Duodenal mucosa (tissue), 2 donors: ENCODE results near the gene MED25.
A peak's percentile ranks its signal among the peaks of the same experiment; 100 is the strongest.

ENCODE experiments used
- H3K27ac ChIP-seq: one replicate; pipeline ENCODE4 v1.7.0; 2013; ENCODE audit warnings: low read depth, low read length
- H3K27me3 ChIP-seq, 2 donors: one replicate each; pipeline ENCODE4 v1.7.0; 2013; ENCODE audit warnings: low read length in 2 of 2, control low read depth in 1 of 2; ENCODE audit not compliant: insufficient read depth in 2 of 2, control insufficient read depth in 1 of 2
- H3K36me3 ChIP-seq, 2 donors: one replicate each; pipeline ENCODE4 v1.7.0; 2013; ENCODE audit warnings: low read length in 2 of 2, control low read depth in 1 of 2; ENCODE audit not compliant: insufficient read depth in 2 of 2, control insufficient read depth in 1 of 2
- H3K4me1 ChIP-seq, 2 donors: one replicate each; pipeline ENCODE4 v1.7.0; 2013; ENCODE audit warnings: low read length in 2 of 2, control low read depth in 1 of 2; ENCODE audit not compliant: insufficient read depth in 2 of 2, control insufficient read depth in 1 of 2
- H3K4me3 ChIP-seq, 2 donors: one replicate each; pipeline ENCODE4 v1.7.0; 2013; ENCODE audit warnings: low read length in 2 of 2, low read depth in 1 of 2
- H3K9ac ChIP-seq, 2 donors: one replicate each; pipeline ENCODE4 v1.7.0; 2013; ENCODE audit warnings: low read length in 2 of 2, low read depth in 1 of 2
- H3K9me3 ChIP-seq, 2 donors: one replicate each; pipeline ENCODE4 v1.7.0; 2013; ENCODE audit warnings: low read length in 2 of 2, control low read depth in 1 of 2; ENCODE audit not compliant: control insufficient read depth in 1 of 2

Gene MED25

DNA sequence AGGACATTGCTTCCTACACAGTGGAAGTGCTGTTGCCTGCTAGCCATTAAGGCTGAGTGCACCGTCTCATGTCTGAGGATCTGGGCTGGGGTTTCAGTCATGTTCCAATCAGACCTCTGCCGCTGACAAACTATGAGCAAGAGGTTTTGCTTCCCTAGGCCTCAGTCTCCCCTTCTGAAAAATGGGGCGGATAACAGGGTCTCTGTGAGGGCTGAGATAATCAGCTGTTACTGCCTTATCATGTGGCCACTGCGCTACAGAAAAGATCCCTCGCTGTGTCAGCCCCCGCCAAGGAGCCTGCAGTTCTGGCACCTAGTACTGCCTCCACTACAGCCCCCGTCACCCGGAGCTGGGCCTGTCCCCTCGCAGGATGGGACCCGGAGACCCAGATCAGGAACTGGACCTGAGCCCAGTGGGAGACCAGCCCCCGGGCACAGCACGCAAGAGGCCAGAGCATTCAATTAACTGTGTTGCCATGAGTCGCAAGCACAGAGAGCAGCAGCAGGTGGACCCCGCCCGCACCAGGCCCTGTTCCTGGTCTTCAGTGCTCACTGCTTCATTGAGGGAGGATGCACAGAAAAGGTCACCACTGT is 52.3 kb downstream of the MED25 start:
- Histone ChIP-seq H3K9me3 (no peaks in the 10 kb centered on the region), H3K36me3 (peaks cover 0 to 5% of the 10 kb centered on the region in 2 donors), H3K4me3 (peak overlapping the region; percentile 86 to 92), H3K27ac (peak overlapping the region; percentile 95), H3K27me3 (no peaks in the 10 kb centered on the region), H3K4me1 (peaks cover 33 to 43% of the 10 kb centered on the region in 2 donors), H3K9ac (peak overlapping the region; percentile 89 to 98)

DNA sequence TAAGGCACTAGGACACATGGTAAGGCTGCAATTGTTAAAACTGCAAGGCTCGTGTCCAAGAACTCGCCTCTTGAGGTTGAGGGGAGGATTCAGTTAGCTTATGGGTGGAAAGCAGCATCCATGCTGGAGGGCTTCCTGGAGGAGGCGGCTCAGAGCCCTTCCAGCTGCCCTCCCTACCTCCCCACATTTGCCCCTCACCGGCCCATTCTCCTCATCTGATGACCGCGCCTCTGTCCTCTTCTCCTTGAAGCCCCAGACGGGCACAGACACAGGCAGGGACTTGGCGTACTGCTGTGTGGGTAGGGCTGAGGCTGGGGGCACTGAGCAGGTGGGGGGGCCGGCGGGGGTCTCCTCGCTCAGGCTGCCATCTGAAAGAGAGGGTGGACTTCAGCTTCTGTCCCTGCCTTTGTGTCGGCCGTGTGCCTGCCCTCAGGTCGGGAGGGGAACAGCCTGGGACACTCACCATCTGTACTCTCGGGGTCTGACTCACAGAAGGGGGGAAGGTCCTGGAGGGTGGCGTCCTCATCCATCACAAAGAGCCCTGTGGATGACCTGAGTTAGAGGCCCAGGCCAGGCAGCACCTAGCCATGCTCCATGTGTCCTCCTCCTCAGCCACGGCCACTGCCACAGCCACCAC is 53.4 kb downstream of the MED25 start:
- Histone ChIP-seq H3K9me3 (no peaks in the 10 kb centered on the region), H3K9ac (no peak overlapping the region), H3K4me3 (no peak overlapping the region), H3K4me1 (peaks cover 26 to 40% of the 10 kb centered on the region in 2 donors), H3K36me3 (peaks cover 0 to 5% of the 10 kb centered on the region in 2 donors), H3K27me3 (no peaks in the 10 kb centered on the region), H3K27ac (no peak overlapping the region)

DNA sequence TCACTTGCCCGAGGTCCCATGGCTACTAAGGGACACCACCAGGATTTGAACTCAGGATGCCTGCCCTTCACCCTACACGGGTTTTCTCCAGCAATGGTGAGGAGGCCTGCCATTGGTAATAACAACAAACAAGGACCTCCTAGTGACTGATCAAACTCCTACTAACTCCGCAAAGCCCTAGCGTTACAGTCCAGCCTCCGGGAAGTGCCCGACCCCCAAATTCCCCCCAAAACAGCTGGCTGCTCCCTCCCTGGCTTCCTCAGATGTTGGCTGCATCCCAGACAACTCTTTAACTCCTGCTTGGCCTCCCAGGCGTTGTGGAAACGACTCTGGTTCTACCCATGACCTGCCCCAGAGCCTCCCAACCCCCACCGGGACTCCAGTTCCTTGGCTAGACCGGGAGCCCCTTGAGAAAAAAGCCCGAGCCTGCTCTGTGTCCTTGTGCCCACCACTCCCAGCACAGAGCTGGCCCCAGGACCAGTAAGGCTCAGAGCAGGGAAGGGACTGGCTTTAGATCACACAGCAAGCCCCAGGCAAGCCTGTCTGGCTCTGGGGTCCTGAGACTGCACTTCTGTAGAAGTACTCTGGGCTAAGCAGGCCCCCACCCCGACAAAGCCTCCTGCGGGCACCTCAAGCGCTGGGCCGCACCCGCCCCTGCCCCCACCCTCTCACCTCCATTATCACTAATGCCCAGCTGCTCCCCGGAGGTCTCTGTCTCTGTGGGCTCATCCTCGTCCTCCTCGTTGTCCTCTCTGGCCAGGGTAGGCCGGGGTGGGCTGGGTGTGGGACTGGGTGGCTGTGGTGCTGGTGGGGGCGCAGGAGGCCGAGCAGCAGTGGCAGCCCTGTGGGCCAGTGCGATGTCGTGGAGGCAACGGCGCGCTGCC is 54.4 kb downstream of the MED25 start:
- Histone ChIP-seq H3K27ac (no peak overlapping the region), H3K27me3 (no peaks in the 10 kb centered on the region), H3K9me3 (no peaks in the 10 kb centered on the region), H3K9ac (no peak overlapping the region), H3K4me1 (peaks cover 23 to 37% of the 10 kb centered on the region in 2 donors), H3K4me3 (no peak overlapping the region), H3K36me3 (peaks cover 0 to 5% of the 10 kb centered on the region in 2 donors)

DNA sequence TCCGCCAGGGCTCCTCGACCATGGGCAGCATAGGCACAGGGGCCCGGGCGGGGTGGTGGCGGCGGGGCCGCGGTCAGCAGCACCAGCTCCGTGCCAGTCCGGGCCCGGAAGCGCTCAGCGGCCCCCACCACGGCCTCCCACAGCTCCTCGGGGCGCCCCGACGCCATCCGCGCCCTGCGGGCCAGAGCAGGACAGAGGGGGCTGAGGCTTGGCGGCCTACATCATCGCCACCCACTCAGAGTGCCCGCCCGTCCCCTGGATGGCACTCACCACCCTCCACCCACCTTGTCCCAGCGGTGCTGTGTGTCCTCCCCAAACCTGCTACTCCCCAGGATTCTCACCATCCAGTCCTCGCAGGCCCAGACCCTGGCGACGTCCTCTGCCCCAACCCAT is 55.0 kb downstream of the MED25 start:
- Histone ChIP-seq H3K4me1 (peaks cover 24 to 39% of the 10 kb centered on the region in 2 donors), H3K36me3 (peaks cover 0 to 5% of the 10 kb centered on the region in 2 donors), H3K27ac (no peak overlapping the region), H3K4me3 (no peak overlapping the region), H3K27me3 (no peaks in the 10 kb centered on the region), H3K9me3 (no peaks in the 10 kb centered on the region), H3K9ac (no peak overlapping the region)

DNA sequence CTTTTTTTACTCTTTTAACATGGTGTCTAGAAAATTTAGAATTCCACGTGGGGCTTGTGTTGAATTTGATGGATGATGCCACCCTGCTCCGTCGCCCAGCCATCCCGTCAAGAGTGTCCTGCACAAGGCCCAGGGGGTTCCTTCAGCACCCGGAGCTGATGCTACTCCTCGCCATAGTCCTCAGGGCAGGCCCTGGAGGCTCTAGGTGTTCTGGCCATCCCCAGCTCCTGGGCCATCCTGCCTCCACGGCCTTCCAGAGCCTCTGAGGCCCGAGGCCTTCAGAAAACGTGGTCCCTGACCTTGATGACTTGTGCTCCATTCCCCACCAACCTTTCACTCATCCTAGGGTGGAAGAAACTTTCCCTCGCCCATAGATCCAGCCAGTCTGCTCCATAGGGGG is 55.7 kb downstream of the MED25 start:
- no peaks in the 10 kb centered on the region for H3K27me3 ChIP-seq
- H3K4me3 ChIP-seq, result no peak overlapping the region
- peaks cover 31 to 39% of the 10 kb centered on the region in 2 donors for H3K4me1 ChIP-seq
- H3K9me3 ChIP-seq, result no peaks in the 10 kb centered on the region
- peaks cover 0 to 10% of the 10 kb centered on the region in 2 donors for H3K36me3 ChIP-seq
- H3K9ac ChIP-seq, result no peak overlapping the region
- H3K27ac ChIP-seq, result no peak overlapping the region

DNA sequence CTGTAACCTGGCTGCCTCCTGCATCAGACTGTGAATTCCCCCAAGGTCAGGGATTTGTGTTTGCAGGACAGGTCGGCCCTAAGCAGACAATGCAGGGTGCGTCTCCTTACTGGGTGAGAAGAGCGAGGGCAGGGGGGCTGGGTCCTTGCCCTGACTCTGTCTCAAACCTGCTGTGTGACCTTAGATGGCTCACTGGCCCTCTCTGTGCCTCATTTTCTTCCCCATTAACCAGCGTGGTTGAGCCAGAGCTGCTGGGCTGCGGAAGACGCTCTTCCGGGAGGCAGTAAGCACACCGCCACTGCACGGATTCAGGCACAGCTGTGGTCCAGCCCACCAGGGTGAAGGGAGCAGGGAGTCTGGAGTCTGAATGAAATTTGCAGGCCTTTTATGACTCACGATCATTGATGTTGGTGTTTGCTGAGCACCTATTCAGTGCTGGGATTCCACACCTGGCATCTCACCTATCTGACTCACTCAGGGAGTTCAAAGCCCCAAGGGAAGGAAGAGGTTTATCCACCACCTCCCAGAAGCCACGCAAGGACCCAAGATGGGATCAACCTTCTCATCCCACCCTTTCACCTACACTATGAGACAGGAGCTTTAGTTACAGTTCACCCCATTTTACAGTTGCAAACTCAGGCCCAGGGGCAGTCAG is 56.5 kb downstream of the MED25 start:
- Histone ChIP-seq H3K4me3 (no peak overlapping the region), H3K27me3 (no peaks in the 10 kb centered on the region), H3K9me3 (no peaks in the 10 kb centered on the region), H3K27ac (no peak overlapping the region), H3K4me1 (peaks cover 31 to 37% of the 10 kb centered on the region in 2 donors), H3K36me3 (peaks cover 0 to 15% of the 10 kb centered on the region in 2 donors), H3K9ac (peak overlapping the region in 1 of 2 donors; percentile 95)

DNA sequence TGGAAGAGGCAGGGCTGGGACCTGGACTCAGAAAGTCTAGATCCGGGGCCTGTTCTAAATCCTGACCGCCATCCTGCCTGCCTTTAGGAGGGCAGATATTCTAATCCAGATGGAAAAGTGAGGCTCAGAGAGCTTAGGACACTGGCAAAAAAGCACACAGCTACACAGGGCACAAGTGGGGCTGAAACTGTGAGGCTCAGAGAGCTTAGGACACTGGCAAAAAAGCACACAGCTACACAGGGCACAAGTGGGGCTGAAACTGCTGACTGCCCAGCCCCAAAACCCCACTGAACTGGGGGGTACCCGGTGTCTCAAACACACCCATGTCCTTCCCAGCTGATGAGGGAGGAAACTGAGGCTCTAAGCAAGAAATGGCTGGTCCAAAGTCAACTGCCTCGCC is 57.1 kb downstream of the MED25 start:
- H3K9ac ChIP-seq, result peak overlapping the region; percentile 95 to 100
- peaks cover 2 to 18% of the 10 kb centered on the region in 2 donors for H3K36me3 ChIP-seq
- H3K27me3 ChIP-seq, result no peaks in the 10 kb centered on the region
- peaks cover 31 to 36% of the 10 kb centered on the region in 2 donors for H3K4me1 ChIP-seq
- no peak overlapping the region for H3K27ac ChIP-seq
- peak overlapping the region; percentile 95 to 99 for H3K4me3 ChIP-seq
- H3K9me3 ChIP-seq, result no peaks in the 10 kb centered on the region

DNA sequence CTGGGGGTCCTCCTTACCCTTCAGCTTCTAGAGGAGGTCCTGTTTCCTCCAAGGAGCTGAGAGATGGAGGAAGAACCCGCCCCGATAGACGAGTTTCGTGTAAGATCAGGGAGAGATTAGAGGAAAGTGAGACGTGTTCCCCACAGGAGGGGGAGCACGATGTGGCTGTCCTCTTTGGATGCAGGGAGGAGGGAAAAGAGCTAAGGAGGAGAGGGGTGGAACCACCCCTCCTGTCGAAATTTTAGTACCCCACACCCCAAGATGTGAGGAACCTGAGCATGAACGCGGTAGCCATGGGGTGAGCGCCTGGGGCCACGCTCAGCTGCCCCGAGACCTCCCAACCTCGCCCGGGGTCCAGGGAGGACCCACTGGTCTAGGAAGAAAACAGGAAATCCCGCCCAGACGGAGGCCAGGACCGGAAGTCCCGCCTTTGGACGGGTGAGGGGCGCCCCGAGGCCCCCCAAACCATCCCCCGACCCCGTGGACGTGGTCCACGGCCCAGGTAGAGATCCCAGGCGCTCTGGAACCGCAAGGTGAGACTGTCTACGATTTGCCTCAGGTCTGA is 57.9 kb downstream of the MED25 start:
- Histone ChIP-seq H3K36me3 (peaks cover 8 to 26% of the 10 kb centered on the region in 2 donors), H3K9me3 (no peaks in the 10 kb centered on the region), H3K27me3 (no peaks in the 10 kb centered on the region), H3K9ac (peak overlapping the region; percentile 95 to 100), H3K4me3 (peak overlapping the region; percentile 95 to 99), H3K4me1 (peaks cover 27 to 31% of the 10 kb centered on the region in 2 donors), H3K27ac (peak overlapping the region; percentile 98)

DNA sequence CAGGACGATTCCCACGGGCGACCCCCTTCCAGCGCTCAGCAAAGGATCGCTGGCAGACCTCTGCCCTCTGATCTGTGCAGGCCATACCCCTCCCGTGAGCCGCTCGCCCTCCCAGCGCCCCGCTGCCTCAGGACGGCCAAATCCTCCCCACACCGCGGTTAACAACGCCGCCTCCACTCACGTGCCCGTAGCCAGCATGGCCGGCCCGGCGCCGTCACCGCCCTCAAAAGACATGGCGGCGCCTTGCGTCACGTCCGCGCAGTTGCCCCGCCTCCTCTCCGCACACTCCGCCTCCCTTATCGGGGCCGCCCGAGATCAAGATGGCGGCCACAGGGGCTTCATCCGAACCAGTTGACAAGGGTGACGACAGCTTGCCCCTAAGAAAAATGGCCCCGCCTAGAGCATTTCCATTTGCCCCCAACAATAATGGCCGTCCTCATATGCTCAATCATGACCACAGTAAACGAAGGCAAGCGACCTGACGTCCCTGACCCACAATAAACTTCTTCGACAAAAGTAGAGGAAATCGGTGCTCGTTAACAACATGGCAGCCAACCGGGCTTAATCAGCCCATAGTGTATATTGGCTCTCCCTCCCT is 58.4 kb downstream of the MED25 start:
- peak overlapping the region; percentile 95 to 99 for H3K4me3 ChIP-seq
- peak overlapping the region; percentile 98 for H3K27ac ChIP-seq
- H3K36me3 ChIP-seq, result peaks cover 10 to 32% of the 10 kb centered on the region in 2 donors

More for the DNA sequence above, 58.4 kb downstream of the MED25 start:
- H3K9ac ChIP-seq, result peak overlapping the region; percentile 95 to 100
- peaks cover 26 to 28% of the 10 kb centered on the region in 2 donors for H3K4me1 ChIP-seq
- no peaks in the 10 kb centered on the region for H3K27me3 ChIP-seq
- H3K9me3 ChIP-seq, result no peaks in the 10 kb centered on the region
